Fibroblast of lung (primary cell): Measurements from ENCODE around the gene GIGYF2.

ENCODE experiments used
- EZH2 ChIP-seq: IDR thresholded peaks from 2 replicates; pipeline ENCODE4 v1.5.1; 2012; ENCODE audit warnings: low read length, control low read depth, mild to moderate bottlenecking; ENCODE audit errors: missing control alignments
- TF ChIP-seq, protein P1 (sequence below), 2 donors: IDR thresholded peaks in 1 of 2; conservative IDR thresholded peaks in 1 of 2; 1 replicate in 1 of 2; 2 replicates in 1 of 2; pipeline ENCODE4 v1.5.1; 2011 to 2012; ENCODE audit warnings: low read length in 2 of 2, control low read depth in 1 of 2, inconsistent platforms in 1 of 2, low read depth in 1 of 2, mild to moderate bottlenecking in 1 of 2

DNA sequence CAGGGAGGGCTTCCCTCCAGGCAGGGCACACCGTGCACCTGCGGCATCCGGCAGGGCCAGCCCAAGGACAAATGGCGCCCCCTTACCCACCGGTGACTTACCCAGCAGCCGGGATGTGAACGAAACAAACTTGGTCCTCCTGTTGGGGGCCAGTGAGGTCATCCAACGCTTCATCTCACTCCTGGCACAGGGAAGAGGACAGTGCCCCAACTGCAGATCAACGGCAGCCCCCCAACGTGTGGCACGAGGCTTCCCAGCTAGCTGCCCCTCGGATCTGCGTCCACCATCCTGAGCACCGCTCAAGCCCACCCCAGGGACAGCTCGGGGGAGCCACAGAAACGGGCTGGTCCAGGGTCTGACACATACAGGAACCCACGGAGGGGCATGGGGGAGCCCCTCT, 185.0 kb downstream of the GIGYF2 start:
- TF ChIP-seq, protein P1, sequence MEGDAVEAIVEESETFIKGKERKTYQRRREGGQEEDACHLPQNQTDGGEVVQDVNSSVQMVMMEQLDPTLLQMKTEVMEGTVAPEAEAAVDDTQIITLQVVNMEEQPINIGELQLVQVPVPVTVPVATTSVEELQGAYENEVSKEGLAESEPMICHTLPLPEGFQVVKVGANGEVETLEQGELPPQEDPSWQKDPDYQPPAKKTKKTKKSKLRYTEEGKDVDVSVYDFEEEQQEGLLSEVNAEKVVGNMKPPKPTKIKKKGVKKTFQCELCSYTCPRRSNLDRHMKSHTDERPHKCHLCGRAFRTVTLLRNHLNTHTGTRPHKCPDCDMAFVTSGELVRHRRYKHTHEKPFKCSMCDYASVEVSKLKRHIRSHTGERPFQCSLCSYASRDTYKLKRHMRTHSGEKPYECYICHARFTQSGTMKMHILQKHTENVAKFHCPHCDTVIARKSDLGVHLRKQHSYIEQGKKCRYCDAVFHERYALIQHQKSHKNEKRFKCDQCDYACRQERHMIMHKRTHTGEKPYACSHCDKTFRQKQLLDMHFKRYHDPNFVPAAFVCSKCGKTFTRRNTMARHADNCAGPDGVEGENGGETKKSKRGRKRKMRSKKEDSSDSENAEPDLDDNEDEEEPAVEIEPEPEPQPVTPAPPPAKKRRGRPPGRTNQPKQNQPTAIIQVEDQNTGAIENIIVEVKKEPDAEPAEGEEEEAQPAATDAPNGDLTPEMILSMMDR (conservative IDR thresholded peaks at IDR 0.05 in 1 of 2, IDR thresholded peaks at IDR 0.05 in 1 of 2; ENCODE audit: low read depth in 1 of 2, low read length in 2 of 2) = no peak
- TF ChIP-seq EZH2 = no peak
